ENCODE results near the gene BPTF. TPM values are rescaled to one million over a fixed set of nuclear protein-coding genes. Genes with fewer than 3 reads are reported as not detected.
"Not testable (repeated sequence)": the region's sequence is repeated elsewhere in the genome, so short reads cannot be mapped to it uniquely, and the experiment has no call there.

BPTF gene
- total and polyA plus RNA-seq, 2 donors (not counting 1 experiment from before 2014, with no cell fraction given), result 71.9 to 390 TPM

GRCh38 chr17:67959510-67959909 is 134.2 kb downstream of the BPTF start:
- intact Hi-C loops (cut with micrococcal nuclease), result no loop called here
- Histone ChIP-seq H3K79me2 (ENCODE audit: control insufficient read depth, insufficient read depth, low read length) (no peaks in the 10 kb centered on the region), H3K4me3 (ENCODE audit: control extremely low read depth in 1 of 5, extremely low read depth in 1 of 5, insufficient read depth in 1 of 5, low read depth in 2 of 5, low read length in 4 of 5) (no peak overlapping the region), H4K20me1 (ENCODE audit: control insufficient read depth, insufficient read depth, low read length, poor library complexity, severe bottlenecking) (no peaks in the 10 kb centered on the region), H3K27ac (ENCODE audit: low read length in 2 of 2) (peak overlapping the region in 1 of 2 donors; percentile 33), H3K4me1 (ENCODE audit: control insufficient read depth in 2 of 2, insufficient read depth in 2 of 2, low read length in 2 of 2) (no peaks in the 10 kb centered on the region), H2AFZ (ENCODE audit: insufficient read depth, low read depth, low read length, poor library complexity, severe bottlenecking) (no peak overlapping the region), H3K9me3 (ENCODE audit: control extremely low read depth in 1 of 3, control insufficient read depth in 2 of 3, insufficient read depth in 1 of 3, low read length in 2 of 3) (no peaks in the 10 kb centered on the region), H3K9ac (ENCODE audit: low read length) (no peak overlapping the region), H3K36me3 (replicated peaks in 1 of 2; ENCODE audit: control extremely low read depth in 1 of 2, control insufficient read depth in 1 of 2, extremely low read depth in 1 of 2, insufficient read depth in 2 of 2, low read length in 1 of 2) (peaks cover 8 to 38% of the 10 kb centered on the region in 2 experiments), H3K4me2 (replicated peaks; ENCODE audit: low read depth, low read length, poor library complexity, severe bottlenecking) (no peak overlapping the region), H3K27me3 (replicated peaks in 1 of 4; ENCODE audit: control extremely low read depth in 1 of 4, control insufficient read depth in 3 of 4, insufficient read depth in 4 of 4, low read length in 3 of 4) (no peaks in the 10 kb centered on the region)
- TF ChIP-seq, protein P1, sequence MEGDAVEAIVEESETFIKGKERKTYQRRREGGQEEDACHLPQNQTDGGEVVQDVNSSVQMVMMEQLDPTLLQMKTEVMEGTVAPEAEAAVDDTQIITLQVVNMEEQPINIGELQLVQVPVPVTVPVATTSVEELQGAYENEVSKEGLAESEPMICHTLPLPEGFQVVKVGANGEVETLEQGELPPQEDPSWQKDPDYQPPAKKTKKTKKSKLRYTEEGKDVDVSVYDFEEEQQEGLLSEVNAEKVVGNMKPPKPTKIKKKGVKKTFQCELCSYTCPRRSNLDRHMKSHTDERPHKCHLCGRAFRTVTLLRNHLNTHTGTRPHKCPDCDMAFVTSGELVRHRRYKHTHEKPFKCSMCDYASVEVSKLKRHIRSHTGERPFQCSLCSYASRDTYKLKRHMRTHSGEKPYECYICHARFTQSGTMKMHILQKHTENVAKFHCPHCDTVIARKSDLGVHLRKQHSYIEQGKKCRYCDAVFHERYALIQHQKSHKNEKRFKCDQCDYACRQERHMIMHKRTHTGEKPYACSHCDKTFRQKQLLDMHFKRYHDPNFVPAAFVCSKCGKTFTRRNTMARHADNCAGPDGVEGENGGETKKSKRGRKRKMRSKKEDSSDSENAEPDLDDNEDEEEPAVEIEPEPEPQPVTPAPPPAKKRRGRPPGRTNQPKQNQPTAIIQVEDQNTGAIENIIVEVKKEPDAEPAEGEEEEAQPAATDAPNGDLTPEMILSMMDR (IDR thresholded peaks at IDR 0.05), result no peak
- TF ChIP-seq EZH2 (IDR thresholded peaks at IDR 0.05; ENCODE audit: borderline replicate concordance, insufficient read depth, low read depth, low read length, poor library complexity, severe bottlenecking), result no peak
- CTCF ChIA-PET, result interaction anchor here (0.7 to 1.9 kb wide), 7 partner anchors 13 to 506 kb away, joined by 3 to 5 read pairs (median 3); no protein-coding TSS in a partner anchor
- Mint-ChIP-seq H3K9me3 (ENCODE audit: insufficient read depth) (no peaks in the 10 kb centered on the region), H3K4me1 (peaks cover 3% of the 10 kb centered on the region), H3K27ac (peak overlapping the region; percentile 69), H3K4me3 (no peak overlapping the region), H3K27me3 (no peaks in the 10 kb centered on the region)
- DNase-seq (no peak), ATAC-seq (ENCODE audit: low read depth) (no peak)
- POLR2A ChIA-PET, result no interaction called here
- WGBS (ENCODE audit: insufficient coverage), result 100% methylated on average over 1 of the region's 3 CpGs

DNA sequence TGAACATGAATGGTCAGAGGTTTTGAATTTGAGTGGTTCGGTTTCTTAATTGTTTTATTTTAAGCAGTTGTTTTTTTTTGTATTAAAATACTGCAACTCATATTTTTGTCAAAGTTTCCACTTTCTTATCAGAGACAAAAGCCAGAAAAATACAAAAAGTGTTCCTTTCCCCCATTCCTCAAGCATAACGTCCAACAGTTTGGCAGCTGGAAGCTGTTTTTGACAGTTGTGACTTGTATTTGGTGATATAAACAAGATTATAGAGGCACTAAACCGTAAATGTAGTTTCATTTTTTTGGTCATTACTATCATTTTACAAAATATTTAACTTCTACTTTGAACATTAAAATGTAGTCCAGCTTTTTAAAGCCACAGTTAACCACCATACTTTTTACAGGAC is 135.0 kb downstream of the BPTF start:
- H3K4me3 Mint-ChIP-seq; DNase-seq; H3K27me3 Mint-ChIP-seq; H3K9me3 Mint-ChIP-seq (ENCODE audit: insufficient read depth); H3K4me1 ChIP-seq (ENCODE audit: control insufficient read depth in 2 of 2, insufficient read depth in 2 of 2, low read length in 2 of 2); H3K4me1 Mint-ChIP-seq; POLR2A ChIA-PET; H3K9ac ChIP-seq (ENCODE audit: low read length); H2AFZ ChIP-seq (ENCODE audit: insufficient read depth, low read depth, low read length, poor library complexity, severe bottlenecking); H3K79me2 ChIP-seq (ENCODE audit: control insufficient read depth, insufficient read depth, low read length); H4K20me1 ChIP-seq (ENCODE audit: control insufficient read depth, insufficient read depth, low read length, poor library complexity, severe bottlenecking); H3K27ac Mint-ChIP-seq; H3K27ac ChIP-seq (ENCODE audit: low read length in 2 of 2); intact Hi-C loops (cut with micrococcal nuclease); ATAC-seq (ENCODE audit: low read depth); H3K4me2 ChIP-seq (replicated peaks; ENCODE audit: low read depth, low read length, poor library complexity, severe bottlenecking); H3K9me3 ChIP-seq (ENCODE audit: control extremely low read depth in 1 of 3, control insufficient read depth in 2 of 3, insufficient read depth in 1 of 3, low read length in 2 of 3); H3K27me3 ChIP-seq (replicated peaks in 1 of 4; ENCODE audit: control extremely low read depth in 1 of 4, control insufficient read depth in 3 of 4, insufficient read depth in 4 of 4, low read length in 3 of 4); H3K4me3 ChIP-seq (ENCODE audit: control extremely low read depth in 1 of 5, extremely low read depth in 1 of 5, insufficient read depth in 1 of 5, low read depth in 2 of 5, low read length in 4 of 5): not testable (repeated sequence)
- WGBS (ENCODE audit: insufficient coverage), result no CpG with 5 or more reads among the region's 3 CpGs
- peaks cover 8 to 42% of the 10 kb centered on the region in 2 experiments for H3K36me3 ChIP-seq (replicated peaks in 1 of 2; ENCODE audit: control extremely low read depth in 1 of 2, control insufficient read depth in 1 of 2, extremely low read depth in 1 of 2, insufficient read depth in 2 of 2, low read length in 1 of 2)
- CTCF ChIA-PET, result interaction anchor here (1.0 to 1.9 kb wide), 6 partner anchors 14 to 505 kb away, joined by 3 to 5 read pairs (median 3); no protein-coding TSS in a partner anchor

DNA sequence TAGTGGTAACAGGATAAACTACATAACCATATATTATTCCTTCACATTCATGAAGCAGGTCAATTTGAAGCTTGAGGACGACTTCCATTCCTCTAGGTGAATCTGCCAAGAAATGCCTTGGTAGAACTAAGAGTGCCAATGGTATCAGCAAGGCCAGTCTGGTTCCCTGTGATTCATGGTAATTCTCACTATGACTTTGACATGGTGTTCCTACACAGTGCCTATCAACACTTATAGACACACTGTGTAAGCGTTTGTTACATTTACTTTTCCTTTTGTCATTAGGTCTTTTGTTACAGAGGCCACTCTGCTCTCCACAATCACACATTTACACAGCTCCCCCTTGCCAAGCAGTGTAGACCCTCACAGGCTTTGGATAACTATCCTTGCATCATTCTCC is 136.9 kb downstream of the BPTF start:
- H3K4me1 Mint-ChIP-seq; H3K9me3 Mint-ChIP-seq (ENCODE audit: insufficient read depth); H4K20me1 ChIP-seq (ENCODE audit: control insufficient read depth, insufficient read depth, low read length, poor library complexity, severe bottlenecking); H3K9me3 ChIP-seq (ENCODE audit: control extremely low read depth in 1 of 3, control insufficient read depth in 2 of 3, insufficient read depth in 1 of 3, low read length in 2 of 3); H3K4me3 ChIP-seq (ENCODE audit: control extremely low read depth in 1 of 5, extremely low read depth in 1 of 5, insufficient read depth in 1 of 5, low read depth in 2 of 5, low read length in 4 of 5); H3K27me3 ChIP-seq (replicated peaks in 1 of 4; ENCODE audit: control extremely low read depth in 1 of 4, control insufficient read depth in 3 of 4, insufficient read depth in 4 of 4, low read length in 3 of 4); DNase-seq; H2AFZ ChIP-seq (ENCODE audit: insufficient read depth, low read depth, low read length, poor library complexity, severe bottlenecking); H3K4me2 ChIP-seq (replicated peaks; ENCODE audit: low read depth, low read length, poor library complexity, severe bottlenecking); H3K27me3 Mint-ChIP-seq; POLR2A ChIA-PET; H3K4me1 ChIP-seq (ENCODE audit: control insufficient read depth in 2 of 2, insufficient read depth in 2 of 2, low read length in 2 of 2); intact Hi-C loops (cut with micrococcal nuclease); ATAC-seq (ENCODE audit: low read depth); H3K79me2 ChIP-seq (ENCODE audit: control insufficient read depth, insufficient read depth, low read length); H3K27ac Mint-ChIP-seq; H3K27ac ChIP-seq (ENCODE audit: low read length in 2 of 2); H3K9ac ChIP-seq (ENCODE audit: low read length); H3K4me3 Mint-ChIP-seq: not testable (repeated sequence)
- 100% methylated on average over 1 of the region's 2 CpGs for WGBS (ENCODE audit: insufficient coverage)
- H3K36me3 ChIP-seq (replicated peaks in 1 of 2; ENCODE audit: control extremely low read depth in 1 of 2, control insufficient read depth in 1 of 2, extremely low read depth in 1 of 2, insufficient read depth in 2 of 2, low read length in 1 of 2), result peaks cover 11 to 49% of the 10 kb centered on the region in 2 experiments
- CTCF ChIA-PET, result interaction anchor here (0.8 to 1.5 kb wide), 3 partner anchors 15 to 507 kb away, joined by 3 to 4 read pairs (median 3); no protein-coding TSS in a partner anchor

All from B cell (primary cell).